HS-5 (cell line): ENCODE measurements around the gene NAPG.
A peak's percentile ranks its signal among the peaks of the same experiment; 100 is the strongest.
"Not testable (repeated sequence)": the region's sequence is repeated elsewhere in the genome, so short reads cannot be mapped to it uniquely, and the experiment has no call there.

Experiments used
- DNase-seq: peaks from one replicate; pipeline ENCODE4 v3.0.0-alpha.2; 2012; ENCODE audit warnings: low read depth

The NAPG gene

DNA sequence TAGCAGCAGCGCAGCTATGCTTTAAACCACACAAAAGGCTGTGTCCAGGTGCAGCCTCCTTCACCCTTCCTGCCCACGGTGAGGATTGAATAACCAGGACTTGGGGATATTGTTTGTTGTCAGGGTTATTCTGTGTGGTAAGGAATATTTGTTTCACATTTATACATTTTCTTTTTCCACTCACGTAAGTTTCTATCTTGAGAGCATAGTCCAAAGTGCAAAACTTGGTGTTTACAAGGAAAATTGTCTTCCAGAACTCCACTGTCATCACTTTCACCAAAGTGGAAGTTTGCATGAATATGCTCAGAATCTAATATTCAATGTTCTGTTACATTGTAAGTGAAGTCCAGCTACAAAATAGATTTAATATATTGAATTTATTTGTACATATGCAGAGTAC lies 26.4 kb downstream of the NAPG start:
- no peak for DNase-seq

DNA sequence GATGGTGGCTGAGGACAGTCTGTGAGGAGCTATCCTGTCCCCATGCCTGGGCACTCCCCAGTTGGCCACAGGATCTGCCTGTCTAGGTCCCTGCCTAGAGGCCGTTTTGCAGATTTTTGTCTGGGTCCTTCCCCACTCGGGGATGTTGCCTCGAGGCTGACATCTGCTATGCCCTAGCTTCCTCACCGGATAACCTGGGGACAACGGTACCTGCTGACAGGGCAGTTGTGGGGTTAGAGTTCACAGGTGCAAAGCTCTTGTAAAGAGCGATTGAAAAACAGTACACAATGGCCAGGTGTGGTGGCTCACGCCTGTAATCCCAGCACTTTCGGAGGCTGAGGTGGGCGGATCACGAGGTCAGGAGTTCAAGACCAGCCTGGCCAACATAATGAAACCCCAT lies 30.4 kb downstream of the NAPG start:
- not testable (repeated sequence) for DNase-seq

DNA sequence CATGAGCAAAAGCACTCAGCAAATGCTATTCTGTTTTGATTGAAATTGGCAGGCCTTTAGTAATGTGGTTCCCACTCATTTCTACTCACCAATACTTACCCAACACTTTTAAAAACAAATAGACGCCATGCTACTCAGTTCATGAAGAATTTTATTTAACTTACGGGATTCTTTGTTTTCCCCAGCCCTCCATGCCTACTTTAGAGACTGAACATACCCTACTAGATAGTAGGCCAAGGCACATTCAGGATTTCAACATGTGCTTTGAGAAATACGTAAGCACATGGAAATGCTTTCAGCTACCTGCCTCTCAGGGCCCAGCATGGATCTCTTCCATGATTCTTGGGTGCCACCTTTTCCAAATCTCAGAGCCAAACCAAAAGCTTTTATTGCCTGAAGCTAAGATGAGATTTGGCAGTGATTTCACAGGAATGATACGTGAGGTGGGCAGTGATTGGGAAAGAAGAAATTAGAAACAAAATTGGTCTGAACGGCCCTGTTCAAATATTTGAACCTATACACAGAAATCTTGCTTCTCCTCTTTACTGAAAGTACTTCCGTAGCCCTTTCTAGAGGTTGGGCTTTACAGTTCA lies 31.4 kb downstream of the NAPG start:
- DNase-seq, result no peak

DNA sequence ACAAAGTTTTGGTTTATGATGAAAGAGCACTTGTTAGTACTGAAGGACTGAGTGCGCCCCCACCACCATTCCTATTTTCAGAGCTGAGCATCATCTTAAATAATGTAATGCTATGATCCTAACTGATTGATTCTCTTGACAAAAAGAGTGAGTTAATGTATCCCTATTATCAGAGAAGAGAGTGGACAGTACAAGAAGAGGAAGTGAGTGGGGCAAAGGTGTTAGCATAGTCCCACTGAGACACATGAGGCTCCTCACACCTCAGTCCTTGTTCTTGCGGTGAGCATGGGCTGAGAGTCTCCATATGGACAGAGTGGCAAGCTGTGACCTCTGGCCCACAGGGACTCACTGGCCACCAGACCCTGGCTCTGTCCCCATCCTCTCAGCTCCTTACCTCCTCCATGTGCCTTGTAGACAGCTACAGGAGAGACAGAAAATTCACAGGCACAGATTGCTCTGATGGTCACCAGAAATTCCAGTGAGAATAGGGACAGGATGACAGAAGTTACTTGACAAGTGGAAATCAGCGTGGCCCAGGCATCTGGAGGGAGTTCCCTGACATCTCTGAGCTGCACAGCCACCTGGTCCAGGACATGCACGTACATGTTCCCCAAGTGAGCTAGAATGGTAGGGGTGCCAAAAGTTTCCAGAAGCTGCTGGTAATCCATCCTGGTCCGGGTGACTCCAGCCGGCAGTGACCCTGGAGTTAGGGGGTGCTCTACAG lies 32.6 kb downstream of the NAPG start:
- DNase-seq, result no peak

DNA sequence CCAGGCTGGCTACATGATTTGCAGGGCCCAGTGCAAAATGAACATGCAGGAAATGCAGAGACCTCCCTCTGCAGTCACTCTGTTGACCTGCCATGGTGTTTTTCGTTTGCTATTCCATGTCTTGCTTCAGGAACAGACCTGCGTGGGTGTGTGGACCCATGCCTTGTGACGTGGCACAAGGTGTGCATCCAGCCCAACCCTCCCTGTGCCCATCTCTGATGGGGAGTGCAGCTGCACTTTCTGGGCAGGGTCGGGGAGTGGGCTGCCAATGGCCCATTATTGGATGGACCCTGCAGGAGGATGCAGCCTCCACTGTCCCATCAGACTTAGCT lies 33.1 kb downstream of the NAPG start:
- DNase-seq, result no peak

DNA sequence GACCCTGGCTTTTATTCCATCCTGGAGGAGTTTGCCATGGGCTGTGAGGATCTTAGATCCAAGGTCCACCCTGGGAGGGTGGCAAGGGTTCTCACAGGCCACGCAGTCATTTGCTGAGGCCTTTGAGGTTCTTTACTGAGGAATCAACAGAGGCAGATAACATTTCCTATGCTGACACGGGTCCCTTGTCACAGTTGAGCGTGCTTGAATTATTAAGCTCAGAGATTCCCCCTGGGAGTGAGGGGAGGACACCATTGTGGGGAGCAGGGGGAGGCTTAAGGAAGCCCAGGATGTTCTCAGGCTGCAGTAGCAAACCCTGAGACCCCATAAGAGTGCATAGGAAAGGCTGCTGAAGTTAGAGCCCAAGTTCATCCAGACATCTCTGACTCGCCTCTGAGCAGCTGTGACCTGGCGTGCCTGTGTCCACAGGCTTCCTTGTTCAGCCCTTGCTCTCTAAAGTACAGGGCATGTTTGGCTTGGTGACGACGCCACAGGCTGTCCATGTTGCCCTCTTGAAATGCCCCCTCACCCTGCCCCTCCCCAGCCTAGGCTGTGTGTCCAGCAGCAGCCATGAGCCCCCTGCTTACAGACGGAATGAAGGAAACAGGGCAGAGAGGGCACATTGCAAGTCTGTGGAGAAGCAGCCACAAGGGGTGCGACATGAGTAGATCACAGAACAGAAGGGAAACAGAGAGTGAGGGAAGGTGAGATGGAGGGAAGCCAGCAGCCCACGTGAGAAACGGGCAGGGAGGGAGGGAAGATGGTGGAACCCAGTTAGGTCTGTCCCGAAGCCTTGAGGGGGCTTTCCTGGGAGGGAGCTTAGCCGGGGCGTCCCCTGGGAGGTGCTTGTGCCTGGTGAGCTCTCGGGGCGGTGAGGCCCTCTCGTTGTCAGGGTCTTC lies 34.0 kb downstream of the NAPG start:
- DNase-seq, result no peak

DNA sequence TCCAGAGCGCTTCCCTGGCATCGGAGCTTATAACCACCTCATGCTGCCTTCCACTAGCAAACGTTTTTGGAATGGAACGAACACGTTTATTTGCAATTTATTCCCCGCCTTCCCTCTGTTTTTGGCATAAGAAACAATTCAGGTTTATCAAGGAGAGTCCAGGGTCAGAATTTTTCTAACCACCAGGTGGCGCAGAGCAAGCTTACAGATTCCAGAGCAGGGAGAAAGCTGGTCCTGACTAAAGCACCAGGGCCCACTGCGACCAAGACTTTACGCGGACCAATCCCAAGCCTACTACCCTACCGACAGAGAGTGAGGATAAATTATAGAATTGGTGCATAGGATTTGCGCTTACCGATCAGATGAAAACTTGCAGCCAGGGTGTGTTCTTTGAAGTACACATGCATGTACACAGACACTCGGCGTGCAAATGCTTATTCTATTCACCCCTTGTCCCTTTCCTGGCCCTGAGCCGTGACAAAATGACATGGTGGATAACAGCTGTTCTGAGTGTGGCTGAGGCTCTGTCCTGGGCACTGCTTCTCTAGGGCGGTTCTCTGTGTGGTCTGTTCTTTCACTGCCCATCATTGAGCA lies 34.7 kb downstream of the NAPG start:
- DNase-seq, result no peak

DNA sequence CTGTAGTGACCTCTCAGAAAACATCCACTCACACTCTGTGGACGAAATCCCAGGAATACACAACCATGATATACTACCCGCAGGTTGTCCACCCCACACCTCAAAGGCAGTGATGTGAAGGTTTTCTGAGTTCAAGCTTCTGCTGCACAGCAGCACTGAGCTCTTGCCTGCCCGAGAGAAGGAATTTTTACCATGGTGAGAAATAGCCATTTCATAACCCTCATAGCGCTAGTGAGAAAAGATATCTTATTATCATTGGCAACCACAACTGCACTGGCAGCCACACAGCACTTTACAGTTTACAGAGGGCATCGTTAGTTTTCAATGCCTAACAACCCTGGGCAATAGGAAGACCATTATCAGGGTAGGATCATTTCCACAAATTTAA lies 36.9 kb downstream of the NAPG start:
- no peak for DNase-seq

- DNase-seq, result no peak
Observed at GRCh38 chr18:10563886-10564285, 38.1 kb downstream of the NAPG start.

GRCh38 chr18:10564975-10565773 lies 39.3 kb downstream of the NAPG start:
- no peak for DNase-seq

DNA sequence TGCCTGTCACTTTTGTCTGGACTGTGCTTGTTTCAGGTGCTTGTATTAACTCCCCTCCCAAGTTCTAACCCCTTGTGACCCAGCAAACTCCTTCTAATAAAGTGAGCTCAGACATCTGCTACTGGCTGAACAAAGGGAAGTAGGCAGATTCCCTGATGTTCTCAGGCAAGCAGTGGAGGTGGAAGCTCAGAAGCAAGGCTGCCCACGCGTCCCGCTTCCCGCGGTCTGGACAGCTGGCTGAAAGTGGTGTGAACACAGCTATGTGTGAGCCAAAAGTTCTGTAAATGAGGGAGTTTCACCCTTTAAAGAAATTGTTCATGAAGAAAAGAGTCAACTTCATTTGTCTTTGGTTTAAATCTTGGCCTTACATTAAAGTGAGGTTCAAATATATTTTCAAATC lies 40.0 kb downstream of the NAPG start:
- DNase-seq, result no peak

GRCh38 chr18:10566390-10566789 lies 40.6 kb downstream of the NAPG start:
- no peak for DNase-seq

DNA sequence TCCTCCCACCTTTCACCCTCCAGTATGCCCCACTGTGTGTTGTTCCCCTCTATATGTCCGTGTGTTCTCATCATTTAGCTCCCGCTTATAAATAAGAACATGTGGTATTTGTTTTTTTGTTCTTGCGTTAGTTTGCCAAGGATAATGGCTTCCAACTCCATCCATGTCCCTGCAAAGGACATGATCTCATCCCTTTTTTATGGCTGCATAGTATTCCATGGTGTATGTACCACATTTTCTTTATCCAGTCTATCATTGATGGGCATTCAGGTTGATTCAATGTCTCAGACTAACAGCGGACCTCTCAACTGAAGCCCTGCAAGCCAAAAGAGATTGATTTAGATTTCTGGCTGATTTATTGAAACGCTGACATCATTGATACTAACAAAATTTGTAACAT lies 44.1 kb downstream of the NAPG start:
- DNase-seq, result not testable (repeated sequence)

- no peak for DNase-seq
Observed at GRCh38 chr18:10570622-10571021, 44.8 kb downstream of the NAPG start.

GRCh38 chr18:10571537-10571936 lies 45.7 kb downstream of the NAPG start:
- DNase-seq, result no peak

DNA sequence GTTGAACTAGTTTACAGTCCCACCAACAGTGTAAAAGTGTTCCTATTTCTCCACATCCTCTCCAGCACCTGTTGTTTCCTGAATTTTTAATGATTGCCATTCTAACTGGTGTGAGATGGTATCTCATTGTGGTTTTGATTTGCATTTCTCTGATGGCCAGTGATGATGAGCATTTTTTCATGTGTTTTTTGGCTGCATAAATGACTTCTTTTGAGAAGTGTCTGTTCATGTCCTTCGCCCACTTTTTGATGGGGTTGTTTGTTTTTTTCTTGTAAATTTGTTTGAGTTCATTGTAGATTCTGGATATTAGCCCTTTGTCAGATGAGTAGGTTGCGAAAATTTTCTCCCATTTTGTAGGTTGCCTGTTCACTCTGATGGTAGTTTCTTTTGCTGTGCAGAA lies 47.4 kb downstream of the NAPG start:
- not testable (repeated sequence) for DNase-seq

GRCh38 chr18:10574412-10574811 lies 48.6 kb downstream of the NAPG start:
- DNase-seq, result not testable (repeated sequence)

- DNase-seq, result not testable (repeated sequence)
Observed at GRCh38 chr18:10577842-10578572, 52.2 kb downstream of the NAPG start.

DNA sequence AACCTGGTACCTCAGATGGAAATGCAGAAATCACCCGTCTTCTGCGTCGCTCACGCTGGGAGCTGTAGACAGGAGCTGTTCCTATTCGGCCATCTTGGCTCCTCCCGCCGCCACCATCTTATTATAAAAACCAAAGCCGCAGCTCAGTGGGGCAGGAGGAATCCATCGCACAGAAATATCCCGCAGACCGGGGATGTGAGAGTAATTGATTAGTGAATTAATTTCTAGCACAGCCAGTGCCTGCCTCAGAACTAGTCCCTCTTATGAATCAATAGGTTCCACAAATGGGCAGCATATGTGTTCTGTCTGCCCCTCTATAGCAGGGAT lies 52.7 kb downstream of the NAPG start:
- DNase-seq, result not testable (repeated sequence)

- DNase-seq, result peak; percentile 30
Observed at GRCh38 chr18:10579079-10579867, 53.4 kb downstream of the NAPG start.

DNA sequence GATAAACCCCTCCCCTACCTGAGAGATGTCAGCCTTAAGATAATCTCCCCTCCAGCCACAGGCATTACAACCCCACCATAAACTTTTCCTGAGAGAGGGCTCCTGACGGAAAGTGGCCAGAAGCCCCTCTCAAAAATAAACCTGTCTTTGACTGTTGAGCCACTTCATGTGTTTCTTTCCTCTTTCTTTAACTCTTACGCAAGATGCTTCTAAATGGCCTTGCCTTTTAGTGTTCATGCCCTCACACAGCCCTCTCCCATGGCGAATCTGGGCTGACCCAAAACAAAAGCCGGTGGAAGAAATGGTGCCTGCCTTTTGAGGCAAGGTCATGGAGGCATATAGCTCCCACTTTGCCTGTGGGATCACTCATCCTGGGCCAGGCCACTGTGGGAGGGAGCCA lies 54.4 kb downstream of the NAPG start:
- no peak for DNase-seq
